GM12872 (cell line): Measurements from ENCODE around the gene KRT1.

Source experiments
- CTCF ChIP-seq: IDR thresholded peaks from 3 replicates; pipeline ENCODE4 v1.5.1; 2011; ENCODE audit warnings: low read depth, mild to moderate bottlenecking, low read length, moderate library complexity; ENCODE audit not compliant: insufficient read depth

KRT1 gene

GRCh38 chr12:52659951-52660350 is 20.3 kb downstream of the KRT1 start:
- no peak for TF ChIP-seq CTCF

GRCh38 chr12:52659395-52659794 is 20.8 kb downstream of the KRT1 start:
- TF ChIP-seq CTCF = no peak

DNA sequence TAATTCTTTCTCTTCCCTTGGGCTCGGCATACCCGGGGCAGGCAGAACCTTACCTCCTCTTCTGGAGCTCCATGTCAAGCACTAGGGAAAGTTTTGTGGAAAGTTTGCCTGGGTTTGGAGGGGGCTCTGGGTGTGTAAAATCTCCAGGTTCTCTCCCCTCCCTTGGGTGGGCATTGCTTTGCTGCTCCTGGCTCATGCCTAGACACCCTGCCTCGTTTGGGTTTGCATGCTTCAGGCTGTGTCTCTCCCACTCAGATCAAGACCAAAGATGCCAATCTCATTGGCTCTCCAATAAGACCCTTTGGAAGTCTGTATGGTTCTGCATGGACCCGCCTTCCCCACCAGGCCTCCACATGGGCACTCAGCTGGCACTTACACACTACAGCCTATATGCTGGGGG is 22.0 kb downstream of the KRT1 start:
- TF ChIP-seq CTCF = no peak

DNA sequence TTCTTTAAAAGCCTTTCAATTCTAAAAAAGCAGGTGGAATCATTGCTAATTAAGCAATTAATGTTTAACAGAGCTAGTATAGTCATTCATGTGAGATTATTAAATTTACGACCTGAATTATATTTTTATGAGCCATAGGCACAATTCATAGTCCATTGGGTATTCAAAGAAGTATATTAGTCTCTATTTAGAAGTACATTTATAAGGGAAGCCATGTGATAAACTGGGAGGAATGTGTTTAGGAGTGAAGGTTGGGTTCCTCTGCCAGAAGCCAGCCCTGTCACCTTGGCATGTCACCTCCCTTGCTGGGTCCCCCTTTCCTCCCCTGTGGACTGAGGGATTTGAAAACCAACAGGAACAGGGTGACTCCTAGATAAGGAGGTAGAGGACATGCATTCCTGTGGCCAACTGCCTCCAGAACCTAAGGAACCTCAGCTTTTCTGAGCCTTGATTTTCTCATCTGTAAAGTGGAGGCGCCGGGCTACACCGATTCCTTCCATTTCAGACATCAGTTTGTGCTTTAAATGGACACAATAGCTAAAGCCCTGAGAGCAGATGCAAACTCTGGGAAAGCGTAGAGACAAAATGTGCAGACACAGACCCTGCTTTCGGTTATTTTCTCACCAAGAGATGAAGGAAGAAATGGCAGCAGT is 22.8 kb downstream of the KRT1 start:
- TF ChIP-seq CTCF = no peak

DNA sequence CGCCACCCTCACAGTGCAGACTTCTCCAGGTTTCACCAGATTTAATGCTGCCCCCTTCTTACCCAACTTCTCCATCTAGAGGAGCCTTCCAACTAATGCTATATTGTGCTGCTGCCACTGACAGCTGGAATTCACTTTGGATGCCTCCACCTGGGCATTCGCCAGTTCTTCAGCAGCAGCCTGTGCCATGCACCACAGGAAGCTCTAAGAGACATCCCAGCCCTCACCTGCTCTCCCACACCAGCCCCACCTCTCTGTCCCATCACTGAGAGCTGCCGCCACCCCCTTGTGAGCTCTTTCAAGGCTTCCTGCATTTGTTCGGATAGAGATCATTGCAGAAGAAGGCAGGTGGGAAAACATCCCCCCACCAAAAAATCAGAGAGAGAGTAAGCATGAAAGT is 23.6 kb downstream of the KRT1 start:
- no peak for TF ChIP-seq CTCF

DNA sequence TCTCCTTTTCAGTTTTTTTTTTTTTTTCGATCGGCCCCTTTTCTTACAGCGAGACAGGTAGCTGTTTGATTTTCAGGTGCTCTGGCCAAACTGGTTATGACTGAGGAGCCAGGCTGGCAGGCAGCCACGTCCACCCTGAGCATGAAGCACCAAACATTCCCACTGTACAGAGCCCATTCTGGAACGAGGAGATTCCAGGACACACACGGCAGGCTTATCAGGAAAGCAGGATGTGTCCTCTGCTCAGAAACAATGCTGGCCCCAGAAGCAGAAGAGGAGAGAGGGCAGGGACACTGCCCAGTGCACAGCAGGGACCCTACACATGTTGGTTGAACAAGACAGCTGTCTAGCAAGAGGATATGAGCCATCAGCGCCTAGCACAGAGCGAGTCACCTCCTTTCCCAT is 24.5 kb downstream of the KRT1 start:
- TF ChIP-seq CTCF = no peak

DNA sequence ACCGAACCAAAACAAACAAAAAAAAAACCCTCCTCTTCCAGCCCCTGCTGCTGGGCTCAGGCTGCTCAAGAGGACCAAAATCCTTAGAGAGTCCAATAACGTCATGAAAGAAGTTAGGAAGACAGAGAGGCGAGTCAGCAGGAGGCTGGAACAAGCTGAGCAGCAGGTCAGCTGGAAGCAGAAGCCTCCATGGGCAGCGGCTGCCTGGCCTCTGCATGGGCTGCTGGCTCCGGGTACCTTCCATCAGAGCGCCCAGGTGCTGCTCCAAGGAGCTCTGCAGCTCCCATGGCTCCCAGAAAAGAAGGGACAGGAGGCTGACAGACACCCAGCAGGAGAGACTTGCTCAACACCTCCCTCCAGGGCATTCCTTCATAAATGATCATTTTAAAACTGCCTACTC is 25.0 kb downstream of the KRT1 start:
- no peak for TF ChIP-seq CTCF

GRCh38 chr12:52651726-52652261 is 28.4 kb downstream of the KRT1 start, which contains the start of gene KRT2:
KRT2 (minus strand) TSS chr12:52652211; CDS start chr12:52652142, 69 bp downstream.
- TF ChIP-seq CTCF = no peak
